ENCODE measurements around the gene PNMA6F. TPM values are rescaled to one million over a fixed set of nuclear protein-coding genes. Genes with fewer than 3 reads are reported as not detected.

The PNMA6F gene
- total RNA-seq, 2 donors from 2014 or later = not detected

GRCh38 chrX:153334654-153335295, 13.2 kb upstream of the PNMA6F start:
- TF ChIP-seq CTCF (conservative IDR thresholded peaks at IDR 0.05) = no peak
- peaks cover 26% of the 10 kb centered on the region for H3K36me3 ChIP-seq (ENCODE audit: control insufficient read depth, insufficient read depth, low read length)
- Mint-ChIP-seq H3K4me1 (peaks cover 4% of the 10 kb centered on the region), H3K9me3 (peaks cover 55% of the 10 kb centered on the region), H3K4me3 (peak overlapping the region; percentile 82), H3K27me3 (ENCODE audit: insufficient read depth) (peaks cover 14% of the 10 kb centered on the region), H3K27ac (peak overlapping the region; percentile 81), H3K36me3 (ENCODE audit: low read depth) (peaks cover 15% of the 10 kb centered on the region)
- peaks cover 7% of the 10 kb centered on the region for H3K27me3 ChIP-seq (ENCODE audit: control insufficient read depth, insufficient read depth, low read length, poor library complexity, severe bottlenecking)
- no peak for DNase-seq
- no peaks in the 10 kb centered on the region for H3K9me3 ChIP-seq (ENCODE audit: control insufficient read depth, low read length)
- peak overlapping the region; percentile 63 for H3K9ac ChIP-seq (ENCODE audit: extremely low read depth, low read length, poor library complexity, severe bottlenecking)
- 23% methylated on average over 8 of the region's 16 CpGs; no CpG with 5 or more reads in 1 of the 2 experiments for WGBS, 2 experiments (ENCODE audit: insufficient coverage in 1 of 2, insufficient read length in 1 of 2)
- no peak overlapping the region for H3K27ac ChIP-seq (ENCODE audit: low read depth, low read length)
- peak overlapping the region; percentile 75 for H3K4me3 ChIP-seq (ENCODE audit: low read length)
- H3K4me1 ChIP-seq (ENCODE audit: control insufficient read depth, insufficient read depth, low read length) = no peaks in the 10 kb centered on the region

GRCh38 chrX:153333821-153334653, 12.5 kb upstream of the PNMA6F start, which contains the start of gene ZNF275:
TSS of gene ZNF275 (plus strand) at chrX:153334153. CDS start at chrX:153336680, 2,527 bp downstream.
- Histone ChIP-seq H3K4me1 (ENCODE audit: control insufficient read depth, insufficient read depth, low read length) (no peaks in the 10 kb centered on the region), H3K9ac (ENCODE audit: extremely low read depth, low read length, poor library complexity, severe bottlenecking) (peak within 1 kb of the TSS; percentile 63), H3K27me3 (ENCODE audit: control insufficient read depth, insufficient read depth, low read length, poor library complexity, severe bottlenecking) (peaks cover 7% of the 10 kb centered on the region), H3K4me3 (ENCODE audit: low read length) (peak within 1 kb of the TSS; percentile 77), H3K27ac (ENCODE audit: low read depth, low read length) (peak within 1 kb of the TSS; percentile 72), H3K9me3 (ENCODE audit: control insufficient read depth, low read length) (no peaks in the 10 kb centered on the region), H3K36me3 (ENCODE audit: control insufficient read depth, insufficient read depth, low read length) (peaks cover 26% of the 10 kb centered on the region)
- no peak for TF ChIP-seq CTCF (conservative IDR thresholded peaks at IDR 0.05)
- Mint-ChIP-seq H3K36me3 (ENCODE audit: low read depth) (peaks cover 11% of the 10 kb centered on the region), H3K4me3 (peak within 1 kb of the TSS; percentile 82), H3K27ac (peak within 1 kb of the TSS; percentile 81), H3K4me1 (peaks cover 4% of the 10 kb centered on the region), H3K27me3 (ENCODE audit: insufficient read depth) (peaks cover 14% of the 10 kb centered on the region), H3K9me3 (peaks cover 49% of the 10 kb centered on the region)
- 0% methylated on average over 64 of the region's 86 CpGs; no CpG with 5 or more reads in 1 of the 2 experiments for WGBS, 2 experiments (ENCODE audit: insufficient coverage in 1 of 2, insufficient read length in 1 of 2)
- DNase-seq = peak; percentile 90

- Histone ChIP-seq H3K9me3 (ENCODE audit: control insufficient read depth, low read length) (no peaks in the 10 kb centered on the region), H3K4me3 (ENCODE audit: low read length) (peak overlapping the region; percentile 77), H3K36me3 (ENCODE audit: control insufficient read depth, insufficient read depth, low read length) (peaks cover 18% of the 10 kb centered on the region), H3K9ac (ENCODE audit: extremely low read depth, low read length, poor library complexity, severe bottlenecking) (no peak overlapping the region), H3K4me1 (ENCODE audit: control insufficient read depth, insufficient read depth, low read length) (no peaks in the 10 kb centered on the region), H3K27me3 (ENCODE audit: control insufficient read depth, insufficient read depth, low read length, poor library complexity, severe bottlenecking) (peaks cover 7% of the 10 kb centered on the region), H3K27ac (ENCODE audit: low read depth, low read length) (no peak overlapping the region)
- H3K4me3 Mint-ChIP-seq = peak overlapping the region; percentile 82
- peaks cover 4% of the 10 kb centered on the region for H3K4me1 Mint-ChIP-seq
- H3K36me3 Mint-ChIP-seq (ENCODE audit: low read depth) = peaks cover 7% of the 10 kb centered on the region
- no peak overlapping the region for H3K27ac Mint-ChIP-seq
- peaks cover 14% of the 10 kb centered on the region for H3K27me3 Mint-ChIP-seq (ENCODE audit: insufficient read depth)
- TF ChIP-seq CTCF (conservative IDR thresholded peaks at IDR 0.05) = no peak
- 92% methylated on average over 2 of the region's 2 CpGs; no CpG with 5 or more reads in 1 of the 2 experiments for WGBS, 2 experiments (ENCODE audit: insufficient coverage in 1 of 2, insufficient read length in 1 of 2)
- no peak for DNase-seq
- peaks cover 44% of the 10 kb centered on the region for H3K9me3 Mint-ChIP-seq
Measured at GRCh38 chrX:153333266-153333665, 11.7 kb upstream of the PNMA6F start.
